OCI-LY3 (cell line): ENCODE measurements around the gene OR52N4.

Experiments used
- CTCF ChIP-seq: fragments of 200-600, 300-600 bp; sonication (generic); IDR thresholded peaks from 2 replicates; pipeline ENCODE4 v1.5.1; 2014; ENCODE audit warnings: antibody characterized with exemption, low read length, low read depth
- EZH2phosphoT487 ChIP-seq: fragments of 200-600 bp; shearing (Covaris generic); IDR thresholded peaks from 2 replicates; pipeline ENCODE4 v1.6.1; 2018; ENCODE audit warnings: antibody characterized with exemption, mixed run types, low read depth

- TF ChIP-seq CTCF (no peak), EZH2phosphoT487 (no peak)
Observed at GRCh38 chr11:5736396-5736795, 17.6 kb upstream of the OR52N4 start, which contains the start of gene OR56B1.
